ENCODE data around the gene PYCARD. TPM values are rescaled to one million over a fixed set of nuclear protein-coding genes. Genes with fewer than 3 reads are reported as not detected.

PYCARD gene
- total RNA-seq = 37.1 and 42.5 TPM in 2 replicates

DNA sequence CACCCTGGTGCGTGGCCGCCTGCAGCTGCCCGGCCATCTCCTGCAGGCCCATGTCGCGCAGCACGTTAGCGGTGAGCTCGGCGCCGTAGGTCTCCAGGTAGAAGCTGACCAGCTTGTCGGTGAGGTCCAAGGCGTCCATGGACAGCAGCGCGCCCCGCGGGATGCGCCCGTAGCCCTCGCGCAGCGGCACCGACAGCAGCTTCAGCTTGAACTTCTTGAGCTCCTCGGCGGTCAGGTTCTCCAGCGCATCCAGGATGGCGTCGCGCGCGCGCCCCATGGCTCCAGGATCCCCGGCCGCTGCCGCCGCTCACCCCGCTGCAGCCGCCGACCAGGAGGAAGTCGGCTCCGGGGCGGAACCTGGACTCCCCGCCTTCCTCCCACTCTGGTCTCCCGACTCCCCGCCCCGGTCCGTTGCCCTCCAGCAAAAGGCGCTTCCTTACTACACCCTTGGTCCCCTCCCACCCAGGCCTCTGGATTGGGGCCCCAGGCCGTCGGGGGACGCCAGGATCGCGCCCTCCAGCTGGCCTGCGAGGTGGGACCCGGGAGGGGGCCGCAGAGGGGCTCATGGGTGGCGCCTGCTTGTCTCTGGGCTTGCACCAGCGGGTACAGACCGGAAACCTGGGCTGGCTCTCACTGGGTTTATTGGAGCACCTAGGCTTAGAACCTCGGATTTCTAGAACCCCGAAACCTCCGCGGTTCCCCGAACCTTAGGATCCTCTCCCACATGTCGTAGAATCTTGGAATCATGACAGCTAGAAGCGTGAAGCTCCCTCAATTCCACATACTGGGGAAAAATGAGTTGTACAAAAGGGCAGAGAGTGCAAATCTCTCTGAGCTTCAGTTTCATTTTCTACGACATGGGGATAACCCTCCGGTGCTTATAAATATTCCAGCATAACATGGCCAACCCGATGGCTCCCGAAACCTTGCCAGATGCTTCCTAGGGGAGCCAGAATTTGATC is at the start of gene PYCARD:
Gene PYCARD (minus strand): TSS at position 347 of the 962 bp plus-strand sequence. CDS start 70 bp downstream, at position 277.

DNA sequence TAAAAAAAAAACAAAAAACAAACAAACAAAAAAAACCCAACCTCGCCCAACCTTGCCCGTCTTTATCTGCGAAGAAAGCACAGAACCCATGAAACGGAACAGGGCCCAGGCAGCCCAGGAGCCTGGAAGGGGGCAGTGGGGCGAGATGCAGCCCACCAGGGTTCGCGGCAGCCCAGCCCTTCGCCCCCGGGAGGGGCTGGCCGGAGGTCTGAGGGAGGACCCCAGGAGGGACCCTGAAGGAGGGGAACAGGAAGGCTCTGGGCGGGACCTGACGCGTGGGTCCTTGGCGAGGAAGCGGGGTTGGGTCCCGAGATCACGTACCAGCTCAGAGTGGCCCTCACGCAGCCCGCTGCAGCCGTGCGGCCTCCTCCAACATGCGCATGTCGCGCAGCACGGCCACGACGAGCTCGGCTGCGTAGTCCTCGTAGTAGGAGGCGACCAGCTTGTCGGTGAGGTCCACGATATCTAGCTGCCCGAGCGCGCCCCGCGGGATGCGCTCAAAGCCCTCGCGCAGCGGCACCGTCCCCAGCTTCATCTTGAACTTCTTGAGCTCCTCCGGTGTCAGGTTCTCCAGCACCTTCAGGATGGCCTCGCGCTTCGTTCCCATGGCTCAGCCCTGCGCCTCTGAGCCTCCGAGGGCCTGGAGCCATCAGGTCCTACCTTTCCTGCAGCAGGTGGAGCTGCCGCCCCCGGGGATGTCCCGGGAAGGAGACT is 14.0 kb upstream of the PYCARD start, which contains the start of gene PYDC1:
Gene PYDC1 (minus strand): TSS at position 714 of the 714 bp plus-strand sequence. CDS start 107 bp downstream, at position 607.

GRCh38 chr16:31213877-31214707 is 11.5 kb upstream of the PYCARD start, which contains the start of gene TRIM72:
Gene TRIM72, plus strand, starts transcription at chr16:31214119. Its CDS starts 620 bp downstream, at chr16:31214739.

DNA sequence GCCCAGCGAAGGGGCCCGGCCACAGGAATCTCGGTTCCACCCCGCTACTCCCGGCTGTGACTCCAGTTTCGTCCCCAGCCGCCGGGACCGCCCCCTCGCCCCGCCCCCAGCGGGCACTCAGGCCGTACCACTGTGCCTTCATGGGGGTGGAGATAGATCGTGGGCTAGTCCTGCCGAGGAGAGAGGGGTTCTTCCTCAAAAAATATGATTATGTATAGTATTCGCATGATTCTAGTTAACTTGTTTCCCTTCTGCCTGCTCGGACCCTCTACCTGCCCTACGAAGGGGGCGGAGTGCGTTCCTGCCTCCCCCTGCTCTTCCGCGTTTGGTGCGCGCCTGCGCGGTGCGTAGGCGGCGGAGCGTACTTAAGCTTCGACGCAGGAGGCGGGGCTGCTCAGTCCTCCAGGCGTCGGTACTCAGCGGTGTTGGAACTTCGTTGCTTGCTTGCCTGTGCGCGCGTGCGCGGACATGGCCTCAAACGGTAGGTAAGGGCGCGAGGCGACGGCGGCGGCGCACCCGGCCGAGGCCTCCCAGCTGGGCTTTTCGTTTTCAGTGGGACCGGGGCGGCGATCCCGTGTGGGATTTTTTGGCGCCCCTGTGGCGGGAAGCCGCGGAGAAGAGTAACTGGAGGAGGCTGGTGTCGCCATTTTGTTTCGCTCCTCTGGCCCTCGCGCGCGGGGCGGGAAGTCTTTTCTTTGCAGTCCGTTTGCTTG is 22.7 kb downstream of the PYCARD start, which contains the start of gene FUS:
Gene FUS (plus strand): TSS at position 393 of the 713 bp plus-strand sequence. CDS start 76 bp downstream, at position 469.

Other genes starting within 250 kb of the PYCARD start
- gene SETD1A, start 245.0 kb downstream of the PYCARD start, total RNA-seq = 1.7 and 3.4 TPM in 2 replicates
- 25.8 and 27.6 TPM in 2 replicates for gene HSD3B7, start 217.6 kb downstream of the PYCARD start, total RNA-seq
- gene STX1B, start 192.1 kb downstream of the PYCARD start, total RNA-seq = 0.25 and 0.40 TPM in 2 replicates
- 25.3 and 29.5 TPM in 2 replicates for gene STX4, start 169.2 kb downstream of the PYCARD start, total RNA-seq
- gene ZNF668, start 128.5 kb downstream of the PYCARD start, total RNA-seq = 7.5 and 9.6 TPM in 2 replicates
- 9.9 and 11.1 TPM in 2 replicates for gene ZNF646, start 128.3 kb downstream of the PYCARD start, total RNA-seq
- 1.3 and 1.5 TPM in 2 replicates for gene PRSS53, start 113.8 kb downstream of the PYCARD start, total RNA-seq
- 91.0 and 98.6 TPM in 2 replicates for gene VKORC1, start 108.0 kb downstream of the PYCARD start, total RNA-seq
- gene BCKDK, start 94.4 kb downstream of the PYCARD start, total RNA-seq = 12.2 and 13.7 TPM in 2 replicates
- gene KAT8, start 85.1 kb downstream of the PYCARD start, total RNA-seq = 36.3 and 38.7 TPM in 2 replicates
- gene PRSS8, start 67.0 kb downstream of the PYCARD start, total RNA-seq = not detected in 2 replicates
- 0.53 and 0.62 TPM in 2 replicates for gene PRSS36, start 52.7 kb downstream of the PYCARD start, total RNA-seq
- gene FUS, start 22.6 kb downstream of the PYCARD start, total RNA-seq = 35.0 and 37.7 TPM in 2 replicates
- not detected in 2 replicates for gene TRIM72, start 11.4 kb upstream of the PYCARD start, total RNA-seq
- not detected in 2 replicates for gene PYDC1, start 14.4 kb upstream of the PYCARD start, total RNA-seq
- under 0.01 TPM in 1 of 2 replicates, not detected in the other for gene ITGAM, start 57.2 kb upstream of the PYCARD start, total RNA-seq
- 0.12 and 0.26 TPM in 2 replicates for gene ITGAX, start 152.4 kb upstream of the PYCARD start, total RNA-seq
- gene ITGAD, start 190.6 kb upstream of the PYCARD start, total RNA-seq = not detected in 2 replicates
- not detected in 2 replicates for gene COX6A2, start 225.6 kb upstream of the PYCARD start, total RNA-seq
- 0.12 and 0.26 TPM in 2 replicates for gene ZNF843, start 240.0 kb upstream of the PYCARD start, total RNA-seq

Measured in aortic smooth muscle cell (primary cell).